Left renal cortex interstitium (tissue), 4 donors: ENCODE results near the gene C11orf52. TPM values are rescaled to one million over a fixed set of nuclear protein-coding genes. Genes with fewer than 3 reads are reported as not detected.

ENCODE experiments used
- DNase-seq, 4 donors: peaks; one replicate each; pipeline ENCODE4 v3.0.0-alpha.2; 2013; ENCODE audit warnings: low read depth in 4 of 4, low spot score in 2 of 4, missing footprints in 1 of 4
- polyA plus RNA-seq, 4 donors: library from polyadenylated mRNA; unstranded; fragments of 120-200 nt; gene quantifications; one replicate each; pipeline ENCODE4 v1.2.1, GENCODE V29; 2013; ENCODE audit not compliant: insufficient read length in 4 of 4

The C11orf52 gene
- polyA plus RNA-seq, 4 donors = 9.7 to 14.4 (median 12.9) TPM

DNA sequence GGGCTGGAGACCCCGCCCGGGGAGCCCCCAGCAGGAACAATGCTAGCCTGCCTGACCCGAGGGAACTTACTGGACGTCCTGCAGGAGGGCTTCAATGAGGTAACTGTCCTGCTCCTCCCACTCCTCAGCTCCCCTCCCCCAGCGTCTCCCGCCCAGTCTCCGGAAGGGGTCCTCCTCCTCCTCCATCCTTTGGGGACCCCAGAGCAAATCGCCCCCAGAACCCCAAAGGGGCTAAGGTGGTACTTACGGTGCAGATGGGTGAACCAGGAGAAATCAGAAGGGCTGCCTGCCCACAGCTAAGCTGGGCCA, 18.7 kb downstream of the C11orf52 start:
- no peak for DNase-seq

DNA sequence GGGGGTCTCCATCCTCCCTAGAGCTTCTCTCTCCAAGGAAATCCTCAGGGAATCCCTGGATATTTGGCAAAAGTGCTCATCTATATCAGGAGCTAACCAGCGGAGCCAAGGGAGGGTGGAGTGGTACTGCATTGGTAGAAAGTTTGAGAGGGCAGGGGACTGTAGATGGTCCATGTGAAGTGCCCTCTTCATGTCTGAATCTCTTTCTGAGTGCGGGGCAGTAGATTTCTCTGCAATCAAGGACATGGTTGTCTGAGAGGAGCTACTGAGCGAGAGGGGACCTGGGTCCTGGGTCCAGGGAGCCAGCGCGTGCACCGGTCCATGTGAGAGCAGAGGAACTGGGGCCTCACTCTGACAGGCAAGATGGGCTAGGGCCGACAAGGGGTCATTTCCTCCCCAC, 19.1 kb downstream of the C11orf52 start:
- DNase-seq = no peak

DNA sequence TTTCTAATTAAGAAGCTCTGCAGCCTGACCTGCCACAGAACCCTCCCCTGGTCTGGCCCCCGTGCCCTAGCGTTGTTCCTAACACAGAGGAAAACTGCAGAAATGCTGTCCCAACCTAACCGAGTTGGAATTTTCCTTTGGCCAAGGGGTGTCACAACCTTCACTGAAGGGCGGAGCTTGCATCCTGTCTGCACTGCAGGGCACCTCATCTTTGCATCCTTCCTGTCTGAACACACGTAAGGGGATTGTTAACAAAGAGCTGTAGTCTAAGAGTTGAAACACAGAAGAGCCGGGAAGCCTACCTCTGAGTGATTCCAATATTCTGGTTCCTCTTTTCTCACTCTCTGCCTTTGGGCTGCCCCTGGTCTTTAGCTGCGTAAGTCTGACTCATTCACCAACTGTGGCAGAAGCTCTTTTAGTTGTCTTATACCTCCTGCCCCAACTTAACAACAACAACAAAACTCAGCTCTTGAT, 20.0 kb downstream of the C11orf52 start:
- no peak for DNase-seq

DNA sequence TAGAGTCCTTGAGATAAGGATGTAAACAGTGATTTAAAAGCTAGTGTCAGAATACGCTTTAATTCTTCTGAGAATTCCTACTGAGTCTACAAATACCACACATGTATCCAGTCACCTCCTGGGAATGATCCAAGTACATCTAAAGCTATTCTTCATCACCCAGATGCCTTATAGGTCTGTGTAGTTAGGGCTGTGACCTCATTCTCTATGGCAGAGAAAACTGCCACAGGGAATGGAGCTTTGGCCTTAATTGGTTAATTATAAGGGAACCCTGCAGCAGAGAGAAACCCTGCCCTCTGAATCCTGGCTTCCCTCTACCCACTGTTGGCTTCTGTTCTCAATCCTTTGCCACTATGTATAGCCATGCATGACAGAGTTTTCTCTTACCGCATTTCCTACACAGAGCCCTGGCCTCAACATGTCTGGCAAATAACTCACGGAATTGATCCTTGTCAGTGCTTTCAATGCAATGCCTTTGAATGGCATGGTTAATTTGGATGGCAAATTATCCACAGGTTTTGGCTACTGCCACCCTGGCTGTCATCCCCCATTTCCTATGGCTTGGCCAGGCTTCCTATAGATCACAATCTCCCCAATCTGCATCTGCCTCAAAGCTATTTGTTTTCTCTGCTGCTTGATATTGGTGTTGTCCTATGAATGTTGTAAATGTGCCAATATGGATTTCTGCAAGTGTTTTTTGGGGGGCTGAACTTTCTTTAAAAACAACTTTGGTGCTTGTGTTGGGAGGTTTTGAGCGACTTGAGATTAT, 21.3 kb downstream of the C11orf52 start:
- no peak for DNase-seq

DNA sequence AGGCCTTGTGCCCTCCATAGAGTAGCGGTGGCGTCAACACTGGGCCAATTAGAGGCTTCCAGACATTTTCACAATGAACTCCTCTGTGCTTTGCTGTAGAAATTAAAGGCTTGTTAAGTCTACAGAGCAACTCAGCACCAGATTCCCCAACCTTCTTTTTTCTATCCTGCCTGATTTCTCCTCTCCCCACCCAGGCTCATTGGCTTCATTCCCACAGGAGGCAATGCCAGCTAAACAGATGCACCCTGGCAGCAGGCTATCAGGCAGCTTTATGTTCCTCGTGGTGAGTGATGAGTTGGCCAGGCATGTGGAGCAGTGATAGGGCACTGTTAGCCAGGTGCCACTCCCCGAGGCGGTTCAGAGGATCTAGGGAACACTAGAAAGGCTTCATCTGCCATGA, 23.2 kb downstream of the C11orf52 start:
- DNase-seq = no peak

DNA sequence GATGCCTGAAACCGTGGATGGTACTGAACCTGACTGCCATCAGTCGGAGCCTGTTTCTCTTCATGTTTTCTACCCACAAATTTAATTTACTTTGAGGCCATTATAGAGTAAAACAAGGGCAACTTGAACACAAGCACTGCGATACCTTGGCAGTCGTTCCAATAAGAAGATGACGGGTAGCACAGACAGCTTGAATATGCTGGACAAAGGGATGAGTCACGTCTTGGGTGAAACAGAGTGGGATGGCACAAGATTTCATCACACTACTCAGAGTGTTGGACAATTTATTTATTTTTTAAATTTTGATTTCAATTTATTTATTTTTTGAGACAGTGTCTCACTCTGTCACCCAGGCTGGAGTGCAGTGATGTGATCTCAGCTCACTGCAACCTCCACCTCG, 24.1 kb downstream of the C11orf52 start:
- no peak for DNase-seq

DNA sequence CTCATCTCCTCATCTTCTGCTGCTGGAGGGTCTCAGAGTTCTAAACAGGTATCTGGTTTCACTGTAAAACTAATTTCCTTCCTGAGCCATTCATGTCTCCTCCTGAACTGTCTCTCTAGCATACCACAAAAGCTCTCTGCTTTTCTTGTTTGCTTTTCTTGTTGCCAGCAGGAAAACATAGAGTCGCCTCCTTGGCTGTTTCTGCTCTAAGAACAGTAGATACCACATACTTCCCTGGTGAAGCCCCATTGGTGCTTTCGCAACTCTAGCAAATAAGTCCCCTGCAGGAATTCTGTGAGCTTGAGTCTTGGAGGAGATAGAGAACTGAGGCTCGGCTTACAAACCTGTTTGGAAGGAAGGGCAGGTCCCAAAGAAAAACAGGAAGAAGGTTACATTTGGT, 25.4 kb downstream of the C11orf52 start:
- DNase-seq = no peak

DNA sequence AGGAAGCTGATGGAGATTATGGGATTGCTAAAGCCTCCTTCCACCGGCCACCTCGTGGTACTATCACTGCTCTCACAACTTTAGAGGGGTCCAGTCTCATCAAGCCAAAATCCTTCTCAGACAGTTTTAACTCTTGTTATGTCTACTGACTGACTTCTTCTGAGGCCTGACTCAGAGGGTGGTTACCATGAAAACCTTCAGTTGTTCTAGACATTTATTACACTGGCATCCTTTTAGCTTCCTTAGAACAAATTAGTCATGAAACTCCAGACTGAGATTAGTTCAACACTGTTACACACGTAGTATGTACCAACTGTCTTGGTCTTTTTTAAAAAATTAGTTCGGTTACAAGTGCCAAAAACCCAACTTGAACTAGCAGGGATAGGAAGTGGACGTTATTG, 25.9 kb downstream of the C11orf52 start:
- no peak for DNase-seq

DNA sequence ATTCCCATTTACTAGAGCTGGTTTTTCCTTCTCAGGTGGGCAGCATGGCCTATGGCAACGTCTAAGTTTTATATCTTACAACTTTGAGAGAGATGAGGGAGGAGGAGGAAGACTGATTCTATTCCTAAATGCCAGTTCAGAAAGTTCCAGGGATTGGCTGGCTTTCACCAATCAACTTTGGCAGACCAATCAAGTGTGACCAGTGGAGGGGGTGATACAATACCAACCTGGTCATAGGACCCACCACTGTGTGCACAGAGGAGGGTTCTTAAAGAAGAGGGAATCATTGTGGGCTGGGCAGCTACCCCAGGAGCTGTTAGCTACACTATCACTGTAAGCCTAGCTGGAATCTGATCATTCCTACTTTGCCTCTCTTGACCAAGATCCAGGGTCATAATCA, 26.5 kb downstream of the C11orf52 start:
- no peak for DNase-seq

DNA sequence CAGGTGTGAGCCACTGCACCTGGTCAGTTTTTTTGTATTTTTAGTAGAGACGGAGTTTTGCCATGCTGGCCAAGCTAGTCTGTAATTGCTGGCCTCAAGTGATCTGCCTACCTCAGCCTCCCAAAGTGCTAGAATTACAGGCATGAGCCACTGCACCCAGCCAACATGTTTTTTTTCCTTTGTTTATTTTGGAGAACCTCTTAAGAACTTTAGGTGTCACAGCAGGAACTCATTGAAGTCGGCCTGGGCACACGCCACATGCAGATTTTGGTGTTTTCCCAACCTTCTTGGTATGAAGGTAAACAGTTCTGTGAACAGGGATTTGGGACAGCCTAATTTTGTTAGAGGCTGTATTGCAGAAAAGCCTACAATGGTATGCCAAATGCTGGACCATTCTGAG, 27.8 kb downstream of the C11orf52 start:
- DNase-seq = no peak

DNA sequence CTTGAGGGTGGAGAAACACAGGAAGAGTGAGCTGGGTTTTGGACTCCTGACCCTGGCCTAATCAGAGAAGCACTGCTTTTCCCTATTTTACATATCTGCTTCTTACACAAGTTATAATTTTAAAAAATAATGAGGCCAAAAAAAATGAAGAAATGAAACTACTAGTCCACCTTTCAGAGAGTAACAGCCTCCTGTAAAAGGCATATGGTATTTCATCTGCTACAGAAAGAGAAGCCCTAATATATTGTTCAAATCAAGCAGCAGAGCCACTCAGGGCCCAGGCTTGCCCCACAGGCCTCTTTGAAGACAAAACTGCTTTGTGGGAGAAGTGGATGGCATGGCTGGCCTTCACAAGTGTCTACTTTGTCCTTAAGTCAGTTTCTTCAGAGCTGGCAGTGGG, 28.4 kb downstream of the C11orf52 start:
- no peak for DNase-seq

DNA sequence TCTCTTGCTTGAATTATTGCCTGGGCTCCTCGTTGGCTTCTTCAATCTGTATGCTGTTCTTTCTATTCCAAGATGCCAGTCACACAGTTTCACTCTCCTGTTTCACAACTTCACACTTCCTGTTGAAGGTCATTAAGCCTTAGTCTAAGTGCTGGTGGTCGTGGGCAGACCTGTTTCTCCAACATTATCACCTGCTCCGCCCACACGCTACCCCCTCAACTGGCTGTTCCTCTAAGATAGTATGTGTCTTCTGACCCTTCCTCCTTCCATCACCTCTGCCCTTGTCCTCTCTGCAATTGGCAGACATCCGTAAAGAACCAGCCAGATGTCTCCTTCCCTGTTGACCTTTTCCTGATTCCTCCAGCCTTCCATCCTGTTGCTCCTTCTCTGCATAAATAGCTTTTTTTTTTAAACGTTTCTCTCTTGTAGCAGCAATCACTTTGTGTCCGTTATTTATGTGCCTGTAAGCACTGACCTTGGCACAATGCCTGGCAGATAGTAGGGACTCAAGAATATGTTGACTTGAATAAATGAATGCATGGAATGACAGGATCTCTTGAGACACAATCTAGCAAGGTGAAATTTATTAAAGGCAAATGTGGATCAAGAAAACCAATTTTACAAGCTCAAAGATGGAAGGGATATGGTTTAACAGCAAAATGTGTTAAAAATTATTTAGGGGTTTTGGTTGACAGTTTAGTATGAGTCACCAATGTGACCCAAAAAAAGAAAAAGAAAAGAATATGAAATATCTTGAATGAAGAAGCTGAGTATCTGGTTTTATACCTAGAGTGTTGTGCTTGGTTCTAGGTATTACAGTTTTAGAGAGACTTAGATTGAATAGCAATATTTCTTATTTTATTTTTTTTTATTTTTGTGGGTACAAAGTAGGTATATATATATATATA, 31.1 kb downstream of the C11orf52 start:
- DNase-seq = no peak

DNA sequence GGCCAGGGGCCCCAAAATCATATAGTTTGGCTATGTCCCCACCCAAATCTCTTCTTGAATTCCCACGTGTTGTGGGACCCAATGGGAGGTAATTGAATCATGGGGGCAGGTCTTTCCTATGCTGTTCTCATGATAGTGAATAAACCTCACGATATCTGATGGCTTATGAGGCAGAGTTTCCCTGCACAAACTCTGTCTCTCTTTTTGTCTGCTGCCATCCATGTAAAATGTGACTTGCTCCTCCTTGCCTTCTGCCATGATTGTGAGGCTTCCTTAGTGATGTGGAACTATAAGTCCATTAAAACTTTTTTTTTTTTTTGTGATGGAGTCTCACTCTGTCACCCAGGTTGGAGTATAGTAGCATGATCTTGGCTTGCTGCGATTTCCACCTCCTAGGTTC, 32.9 kb downstream of the C11orf52 start:
- no peak for DNase-seq

DNA sequence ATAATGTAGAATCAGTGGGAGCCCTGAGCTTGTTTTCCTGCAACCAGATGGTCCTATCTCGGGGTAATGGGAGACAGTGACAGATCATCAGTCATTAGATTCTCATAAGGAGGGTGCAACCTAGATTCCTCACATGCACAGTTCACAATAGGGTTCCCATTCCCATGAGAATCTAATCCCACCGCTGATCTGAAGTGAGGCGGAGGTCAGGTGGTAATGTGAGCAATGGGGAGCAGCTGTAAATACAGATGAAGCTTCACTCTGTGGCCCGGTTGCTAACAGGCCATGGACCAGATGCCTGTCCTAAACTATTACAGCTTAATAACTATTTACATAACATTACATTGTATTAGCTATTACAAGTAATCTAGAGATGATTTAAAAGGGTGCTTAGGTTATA, 35.4 kb downstream of the C11orf52 start:
- DNase-seq = no peak

DNA sequence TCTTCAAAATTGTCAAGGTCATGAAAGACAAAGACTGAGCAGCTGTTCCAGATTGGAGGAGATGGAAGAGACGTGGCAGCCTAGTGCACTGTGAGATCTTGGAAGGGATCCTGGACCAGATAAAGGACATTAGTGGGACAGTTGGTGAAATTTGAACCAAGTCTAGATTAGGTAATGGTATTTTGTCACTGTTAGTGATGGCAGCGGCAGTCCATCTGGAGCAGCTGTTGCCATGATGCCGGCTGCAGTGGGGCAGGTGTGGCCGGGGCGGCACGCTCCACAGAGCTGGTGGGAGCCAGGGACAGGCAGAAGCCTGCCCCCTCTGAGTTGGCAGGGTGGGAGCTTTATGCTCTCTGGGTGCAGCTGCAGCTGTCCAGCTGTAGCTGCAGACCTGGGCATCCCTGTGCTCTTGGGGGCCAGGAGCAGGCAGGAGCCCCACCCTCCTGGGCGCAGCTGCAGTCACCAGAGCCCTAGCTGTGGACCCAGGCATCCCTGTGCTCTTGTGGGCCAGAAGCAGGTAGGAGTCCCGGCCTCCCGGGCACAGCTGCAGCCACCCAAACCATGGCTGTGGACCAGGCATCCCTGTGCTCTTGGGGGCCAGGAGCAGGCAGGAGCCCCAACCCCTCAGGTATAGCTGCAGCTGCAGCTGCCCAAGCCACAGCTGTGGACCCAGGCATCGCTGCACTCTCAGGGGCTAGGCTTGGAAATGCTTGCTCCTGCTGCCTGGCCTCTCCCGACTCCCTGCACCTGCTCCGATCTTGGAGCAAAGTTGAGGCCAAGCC, 39.1 kb downstream of the C11orf52 start:
- DNase-seq = no peak

DNA sequence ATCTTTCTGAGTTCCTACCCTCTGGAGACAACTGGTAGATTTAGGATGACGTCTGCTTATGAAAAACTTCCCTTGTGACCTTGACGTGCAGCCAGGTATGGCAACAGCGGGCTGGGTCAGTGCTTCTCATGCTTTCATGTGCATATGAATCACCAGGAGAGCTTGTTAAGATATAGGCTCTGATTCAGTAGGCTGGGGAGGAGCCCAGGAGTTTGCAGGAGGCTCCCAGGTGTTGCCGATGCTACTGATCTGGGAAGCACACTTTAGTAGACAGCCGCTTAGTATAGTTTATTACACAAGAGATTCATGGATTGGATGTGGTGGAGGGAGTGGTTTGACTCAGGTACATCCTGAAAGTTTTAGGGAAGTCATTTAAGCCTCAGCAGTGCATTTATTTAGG, 42.2 kb downstream of the C11orf52 start:
- DNase-seq = no peak

DNA sequence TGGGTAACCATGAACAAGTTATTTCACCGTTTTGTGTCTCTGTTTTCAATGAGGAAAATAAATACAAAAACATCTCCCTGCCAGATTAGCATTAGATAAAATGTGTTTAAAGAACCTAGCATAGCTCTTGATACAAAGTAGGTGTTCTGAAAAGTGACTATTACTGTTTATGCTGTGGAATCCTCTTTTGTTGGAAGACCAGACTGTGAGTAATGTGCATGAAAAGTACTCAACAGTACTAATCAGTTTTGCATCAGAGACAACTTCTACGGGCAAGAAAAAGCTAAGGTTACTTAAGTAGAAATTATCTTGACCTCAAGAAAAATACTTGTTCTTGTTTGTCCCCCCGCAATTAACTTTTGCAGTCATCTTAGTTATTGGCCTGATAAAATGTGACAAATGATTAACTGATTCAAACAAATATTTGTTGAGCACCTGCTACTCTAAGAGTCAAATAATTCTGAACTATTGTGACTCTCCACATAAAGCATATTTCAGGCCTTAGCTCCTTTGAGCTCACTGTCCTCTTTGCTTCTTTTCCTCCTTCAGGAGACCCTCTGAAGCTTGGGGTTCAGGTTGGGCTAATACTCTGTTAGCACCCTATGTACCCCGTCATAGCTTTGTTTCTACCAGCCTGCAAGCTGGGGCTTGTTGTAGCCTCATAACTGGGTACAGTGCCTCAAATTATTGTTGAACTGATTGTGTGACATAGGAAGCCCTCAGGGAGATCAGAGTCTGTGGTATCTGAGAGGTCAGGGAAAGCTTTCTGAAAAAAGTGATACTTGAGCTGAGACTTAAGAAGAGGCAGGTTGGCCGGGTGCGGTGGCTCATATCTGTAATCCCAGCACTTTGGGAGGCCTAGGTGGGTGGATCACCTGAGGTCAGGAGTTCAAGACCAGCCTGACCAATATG, 42.9 kb downstream of the C11orf52 start:
- DNase-seq = no peak

DNA sequence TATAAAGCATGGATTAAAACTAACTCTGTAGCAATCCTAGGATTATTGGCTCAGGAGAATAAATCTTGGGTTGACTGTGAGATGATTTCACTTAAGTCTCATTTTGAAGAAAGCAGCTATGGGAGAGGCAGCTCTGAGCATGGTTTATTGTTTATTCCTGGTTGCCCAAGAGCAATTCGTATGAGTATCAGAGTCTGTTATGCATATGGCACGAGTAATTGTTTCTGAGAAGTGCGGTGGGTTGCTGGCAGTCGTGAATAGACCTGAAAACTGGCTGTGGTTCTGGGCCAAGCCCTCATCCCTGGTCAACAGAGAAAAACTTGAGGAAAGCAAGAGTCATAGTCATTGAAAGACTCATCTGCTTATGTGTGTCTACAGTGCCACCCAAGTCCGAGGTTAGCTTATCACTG, 45.2 kb downstream of the C11orf52 start:
- no peak for DNase-seq

DNA sequence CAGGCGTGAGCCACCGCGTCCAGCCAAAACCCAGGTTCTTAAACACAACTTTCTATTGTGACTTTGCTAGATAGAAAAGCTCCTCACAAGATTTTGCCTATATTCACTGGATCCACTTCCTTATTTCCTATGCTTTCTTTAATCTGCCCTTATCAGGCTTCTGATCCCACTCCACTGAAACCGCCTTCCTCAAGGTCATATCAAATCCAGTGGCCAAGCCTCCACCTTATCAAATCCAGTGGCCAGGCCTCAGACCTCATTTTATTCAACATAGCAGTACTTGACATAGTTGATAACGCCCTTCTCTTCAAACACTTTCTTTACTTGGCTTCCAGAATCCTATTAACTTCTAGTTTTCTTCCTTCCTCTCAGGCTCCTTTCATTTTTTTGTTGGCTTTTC, 48.0 kb downstream of the C11orf52 start:
- no peak for DNase-seq

DNA sequence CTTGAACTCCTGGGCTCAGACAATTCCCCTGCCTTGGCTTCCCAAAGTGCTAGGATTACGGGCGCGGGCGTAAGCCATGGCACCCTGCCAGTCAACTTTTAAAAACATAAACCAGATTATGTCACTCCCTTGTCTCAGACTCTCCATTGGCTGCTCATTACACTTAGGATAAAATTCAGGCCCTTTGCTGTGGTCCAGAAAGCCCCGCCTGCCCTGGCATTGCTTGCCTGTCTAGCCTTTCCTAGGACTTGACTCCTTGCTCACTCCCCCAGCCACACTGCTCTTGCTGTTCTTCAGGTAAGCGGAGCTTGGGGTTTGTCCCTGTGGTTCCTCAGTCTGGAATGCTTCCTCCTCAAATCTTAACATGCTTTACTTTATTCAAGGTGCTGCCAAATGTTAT, 48.9 kb downstream of the C11orf52 start:
- DNase-seq = no peak
